ENCODE data around the gene FMR1. TPM values are rescaled to one million over a fixed set of nuclear protein-coding genes. Genes with fewer than 3 reads are reported as not detected.

The FMR1 gene
- total RNA-seq, 3 donors from 2014 or later (not counting 1 experiment from before 2014, with no cell fraction given), result 124 to 147 (median 127) TPM

- ATAC-seq (no peak), DNase-seq (no peak)
- H3K9me3 ChIP-seq (ENCODE audit: control insufficient read depth, insufficient read depth, low read length), result no peaks in the 10 kb centered on the region
- Mint-ChIP-seq H3K9me3 (no peaks in the 10 kb centered on the region), H3K27ac (no peak overlapping the region), H3K27me3 (ENCODE audit: low read depth in 2 of 2) (peaks cover under 1 to 7% of the 10 kb centered on the region in 2 donors), H3K36me3 (no peaks in the 10 kb centered on the region), H3K4me3 (no peak overlapping the region), H3K4me1 (no peaks in the 10 kb centered on the region)
- intact Hi-C loops (cut with micrococcal nuclease), result no loop called here
- no peaks in the 10 kb centered on the region for H3K36me3 ChIP-seq (ENCODE audit: control insufficient read depth, insufficient read depth, low read length)
- TF ChIP-seq CTCF (IDR thresholded peaks at IDR 0.05), result no peak
- peaks cover 6% of the 10 kb centered on the region for H3K4me1 ChIP-seq (ENCODE audit: control insufficient read depth, insufficient read depth, low read length)
- no peak overlapping the region for H3K4me3 ChIP-seq (ENCODE audit: low read length)
- peaks cover 2% of the 10 kb centered on the region for H3K27me3 ChIP-seq (ENCODE audit: control insufficient read depth, insufficient read depth, low read length)
- H3K27ac ChIP-seq (ENCODE audit: low read length), result no peak overlapping the region
Measured at GRCh38 chrX:147893741-147894140, 18.0 kb upstream of the FMR1 start.

- Mint-ChIP-seq H3K4me3 (no peak overlapping the region), H3K36me3 (no peaks in the 10 kb centered on the region), H3K27ac (no peak overlapping the region), H3K27me3 (ENCODE audit: low read depth in 2 of 2) (peaks cover 0 to 14% of the 10 kb centered on the region in 2 donors), H3K9me3 (no peaks in the 10 kb centered on the region), H3K4me1 (no peaks in the 10 kb centered on the region)
- 87% methylated on average over 4 of the region's 4 CpGs for WGBS (ENCODE audit: insufficient coverage)
- DNase-seq, result no peak
- H3K36me3 ChIP-seq (ENCODE audit: control insufficient read depth, insufficient read depth, low read length), result no peaks in the 10 kb centered on the region
- peaks cover 6% of the 10 kb centered on the region for H3K4me1 ChIP-seq (ENCODE audit: control insufficient read depth, insufficient read depth, low read length)
- no peak for TF ChIP-seq CTCF (IDR thresholded peaks at IDR 0.05)
- H3K9me3 ChIP-seq (ENCODE audit: control insufficient read depth, insufficient read depth, low read length), result no peaks in the 10 kb centered on the region
- no peak overlapping the region for H3K27ac ChIP-seq (ENCODE audit: low read length)
- peaks cover 2% of the 10 kb centered on the region for H3K27me3 ChIP-seq (ENCODE audit: control insufficient read depth, insufficient read depth, low read length)
- intact Hi-C loops (cut with micrococcal nuclease), result no loop called here
- ATAC-seq, result no peak
- no peak overlapping the region for H3K4me3 ChIP-seq (ENCODE audit: low read length)
Measured at GRCh38 chrX:147894366-147894963, 17.3 kb upstream of the FMR1 start.

GRCh38 chrX:147897117-147897516 lies 14.6 kb upstream of the FMR1 start:
- intact Hi-C loops (cut with micrococcal nuclease), result no loop called here
- H3K36me3 Mint-ChIP-seq, result no peaks in the 10 kb centered on the region
- no peak overlapping the region for H3K4me3 Mint-ChIP-seq
- H3K4me1 ChIP-seq (ENCODE audit: control insufficient read depth, insufficient read depth, low read length), result peaks cover 6% of the 10 kb centered on the region
- no peaks in the 10 kb centered on the region for H3K9me3 ChIP-seq (ENCODE audit: control insufficient read depth, insufficient read depth, low read length)
- H3K27ac ChIP-seq (ENCODE audit: low read length), result no peak overlapping the region
- H3K4me3 ChIP-seq (ENCODE audit: low read length), result no peak overlapping the region
- no peaks in the 10 kb centered on the region for H3K9me3 Mint-ChIP-seq
- no peak for ATAC-seq
- H3K27ac Mint-ChIP-seq, result no peak overlapping the region
- peaks cover 0 to 17% of the 10 kb centered on the region in 2 donors for H3K27me3 Mint-ChIP-seq (ENCODE audit: low read depth in 2 of 2)
- H3K4me1 Mint-ChIP-seq, result no peaks in the 10 kb centered on the region
- no peaks in the 10 kb centered on the region for H3K27me3 ChIP-seq (ENCODE audit: control insufficient read depth, insufficient read depth, low read length)
- WGBS (ENCODE audit: insufficient coverage), result 96% methylated on average over 29 of the region's 31 CpGs
- no peak for TF ChIP-seq CTCF (IDR thresholded peaks at IDR 0.05)
- DNase-seq, result no peak
- H3K36me3 ChIP-seq (ENCODE audit: control insufficient read depth, insufficient read depth, low read length), result no peaks in the 10 kb centered on the region

- Mint-ChIP-seq H3K27ac (no peak overlapping the region), H3K27me3 (ENCODE audit: low read depth in 2 of 2) (peaks cover 0 to 17% of the 10 kb centered on the region in 2 donors), H3K36me3 (no peaks in the 10 kb centered on the region), H3K4me1 (no peaks in the 10 kb centered on the region), H3K4me3 (no peak overlapping the region), H3K9me3 (no peaks in the 10 kb centered on the region)
- ATAC-seq (no peak), DNase-seq (no peak)
- WGBS (ENCODE audit: insufficient coverage), result 100% methylated on average over 1 of the region's 1 CpG
- Histone ChIP-seq H3K4me1 (ENCODE audit: control insufficient read depth, insufficient read depth, low read length) (peaks cover 6% of the 10 kb centered on the region), H3K36me3 (ENCODE audit: control insufficient read depth, insufficient read depth, low read length) (no peaks in the 10 kb centered on the region), H3K9me3 (ENCODE audit: control insufficient read depth, insufficient read depth, low read length) (no peaks in the 10 kb centered on the region), H3K27me3 (ENCODE audit: control insufficient read depth, insufficient read depth, low read length) (no peaks in the 10 kb centered on the region), H3K27ac (ENCODE audit: low read length) (no peak overlapping the region), H3K4me3 (ENCODE audit: low read length) (no peak overlapping the region)
- intact Hi-C loops (cut with micrococcal nuclease), result no loop called here
- TF ChIP-seq CTCF (IDR thresholded peaks at IDR 0.05), result no peak
Measured at GRCh38 chrX:147898951-147899350, 12.8 kb upstream of the FMR1 start.
